K562 (cell line): Measurements from ENCODE around the gene UNC5C. TPM values are rescaled to one million over a fixed set of nuclear protein-coding genes. Genes with fewer than 3 reads are reported as not detected.

ENCODE experiments used
- ATAC-seq: fragments of 200-7000 bp; cut with Tn5 transposase; 3 replicates; pipeline ENCODE4 v1.9.1; 2020; ENCODE audit warnings: moderate library complexity
- BruUV-seq: library from RNA; stranded (reverse); fragments of 400-500 nt; replicated peaks from 2 replicates; lab custom pipeline; 2021; lab: Mats Ljungman, UMichigan
- CTCF ChIA-PET: fragments of 300-600 bp; formaldehyde crosslinking; extraction: SDS; loops from one replicate; lab custom pipeline; 2021; ENCODE audit warnings: low intra/inter-chr PET ratio; lab: Yijun Ruan, JAX
- POLR2A ChIA-PET: fragments of 300-600, 350-650 bp; sonication (Branson Sonifier 250); formaldehyde crosslinking; extraction: SDS; loops from one replicate; lab custom pipeline; 2021; ENCODE audit warnings: antibody characterized with exemption, inconsistent platforms; lab: Yijun Ruan, JAX
- DNase-seq, 4 experiments: peaks; one replicate each; pipeline versions ENCODE4 v3.0.0 to v3.0.0-alpha.2; 2011 to 2018; ENCODE audit warnings: low spot score in 3 of 4, mixed read lengths in 3 of 4; ENCODE audit errors: extremely low read depth in 1 of 4
- FAIRE-seq: peaks from 2 replicates; lab custom pipeline; 2011; peaks lifted over from hg19 to GRCh38; lab: Jason Lieb, UNC
- H2AFZ ChIP-seq: 2 replicates; pipeline ENCODE4 v1.6.0; 2011; ENCODE audit warnings: low read depth, low read length, control low read depth, inconsistent platforms
- H3K27ac ChIP-seq: fragments of 200-600 bp; 3 replicates; pipeline ENCODE4 v1.8.0; 2011; ENCODE audit warnings: low read depth, mild to moderate bottlenecking, control low read depth, inconsistent platforms, low read length, moderate library complexity, mixed read lengths; ENCODE audit errors: extremely low read depth
- H3K27me3 ChIP-seq, 2 experiments: fragments of 300-600 bp in 1 of 2; 2 replicates in 1 of 2; 3 replicates in 1 of 2; pipeline versions ENCODE4 v1.6.0 to v1.8.0; 2011; ENCODE audit warnings: inconsistent platforms in 2 of 2, low read length in 2 of 2, mild to moderate bottlenecking in 1 of 2, mixed read lengths in 1 of 2, moderate library complexity in 1 of 2; ENCODE audit not compliant: control insufficient read depth in 2 of 2, insufficient read depth in 2 of 2
- H3K36me3 ChIP-seq: fragments of 300-600 bp; 3 replicates; pipeline ENCODE4 v1.8.0; 2011; ENCODE audit warnings: mild to moderate bottlenecking, low read length, inconsistent platforms; ENCODE audit not compliant: control insufficient read depth, insufficient read depth
- H3K4me1 ChIP-seq, 2 experiments: fragments of 200-600 bp in 1 of 2; replicated peaks in 1 of 2; 2 replicates in 1 of 2; 3 replicates in 1 of 2; pipeline versions ENCODE4 v1.5.1 to v1.8.0; 2011; ENCODE audit warnings: inconsistent platforms in 2 of 2, low read length in 2 of 2, mild to moderate bottlenecking in 1 of 2, mixed read lengths in 1 of 2, moderate library complexity in 1 of 2; ENCODE audit not compliant: control insufficient read depth in 2 of 2, insufficient read depth in 2 of 2
- H3K4me2 ChIP-seq: 2 replicates; pipeline ENCODE4 v1.6.1; 2011; ENCODE audit warnings: low read length, control low read depth, inconsistent platforms, mixed read lengths; ENCODE audit not compliant: insufficient read depth
- H3K4me3 ChIP-seq: fragments of 200-600 bp; sonication (generic), shearing (Covaris generic); 2 replicates; pipeline ENCODE4 v1.5.1; 2016; ENCODE audit warnings: control low read depth, inconsistent platforms
- H3K79me2 ChIP-seq: fragments of 200-600 bp; 3 replicates; pipeline ENCODE4 v1.8.0; 2011; ENCODE audit warnings: low read length, inconsistent platforms; ENCODE audit not compliant: control insufficient read depth, insufficient read depth
- H3K9ac ChIP-seq, 2 experiments: 2 replicates each; pipeline versions ENCODE4 v1.6.0 to v1.6.1; 2011; ENCODE audit warnings: low read depth in 2 of 2, low read length in 2 of 2, control low read depth in 1 of 2, inconsistent platforms in 1 of 2, mild to moderate bottlenecking in 1 of 2, mixed read lengths in 1 of 2; ENCODE audit not compliant: insufficient read depth in 1 of 2
- H3K9me1 ChIP-seq: one replicate; pipeline ENCODE4 v1.6.0; 2011; ENCODE audit warnings: inconsistent platforms, mild to moderate bottlenecking, low read length, moderate library complexity; ENCODE audit not compliant: control insufficient read depth, insufficient read depth
- H3K9me3 ChIP-seq: replicated peaks from 2 replicates; pipeline ENCODE4 v1.5.1; 2011; ENCODE audit warnings: low read depth, low read length, inconsistent platforms; ENCODE audit not compliant: control insufficient read depth, insufficient read depth
- H4K20me1 ChIP-seq: replicated peaks from 2 replicates; pipeline ENCODE4 v1.6.1; 2011; ENCODE audit warnings: low read length, inconsistent platforms, mixed read lengths; ENCODE audit not compliant: control insufficient read depth, insufficient read depth
- CBFA2T3 ChIP-seq: fragments of 450-650 bp; IDR thresholded peaks from 2 replicates; pipeline ENCODE4 v1.6.1; 2017
- CXXC5 ChIP-seq: fragments of 250-450 bp; sonication (Bioruptor Pico); IDR thresholded peaks from 2 replicates; pipeline ENCODE4 v1.8.0; 2022; ENCODE audit warnings: inconsistent platforms, mild to moderate bottlenecking, moderate library complexity
- E4F1 ChIP-seq: fragments of 250-450 bp; sonication (Bioruptor Pico); IDR thresholded peaks from 2 replicates; pipeline ENCODE4 v1.5.0; 2021; ENCODE audit warnings: mild to moderate bottlenecking, borderline replicate concordance
- ESRRB ChIP-seq: fragments of 250-450 bp; sonication (Bioruptor Pico); IDR thresholded peaks from 2 replicates; pipeline ENCODE4 v1.5.0; 2020; ENCODE audit warnings: mild to moderate bottlenecking, moderate library complexity, borderline replicate concordance
- POLR3G ChIP-seq: IDR thresholded peaks from 2 replicates; pipeline ENCODE4 v1.6.1; 2011; ENCODE audit not compliant: insufficient read length, insufficient replicate concordance; ENCODE audit errors: extremely low read depth
- RAD51 ChIP-seq: fragments of 450-650 bp; IDR thresholded peaks from 2 replicates; pipeline ENCODE4 v1.7.1; 2016; ENCODE audit warnings: low read depth, mild to moderate bottlenecking, borderline replicate concordance
- TSC22D4 ChIP-seq: fragments of 450-650 bp; IDR thresholded peaks from 2 replicates; pipeline ENCODE4 v1.6.1; 2016; ENCODE audit warnings: missing genetic modification characterization, missing biosample characterization, control low read depth
- WGBS: fragments of 100-300 bp; shearing (Covaris generic); methylation state at CpG from one replicate; pipeline ENCODE4 v1.1.6; 2016; ENCODE audit warnings: low coverage, mixed read lengths; ENCODE audit not compliant: insufficient coverage; ENCODE audit errors: missing lambda C conversion rate; 5-methylcytosine and 5-hydroxymethylcytosine counted together
- in situ Hi-C: fragments of 300-500 bp; cut with MboI; formaldehyde crosslinking; loops from 4 replicates; pipeline ENCODE4 v1.15.0; 2018; ENCODE audit warnings: inconsistent platforms, mixed read lengths
- intact Hi-C: fragments of 100-400 bp; cut with micrococcal nuclease; formaldehyde crosslinking; loops from 2 replicates; pipeline ENCODE4 v1.14.2; 2022
- polyA plus RNA-seq, 8 experiments: library from polyadenylated mRNA; depleted of rRNA in 4 of 8; stranded (reverse) in 5 of 8; unstranded in 3 of 8; fragments of >200 nt; fragmentation: Nextera tagmentation in 2 of 8; fragmentation: Illumina TruSeq in 1 of 8; extraction: Ambion mirVana in 2 of 8; extraction: Trizol in 1 of 8; gene quantifications; 2 replicates each; pipeline versions ENCODE4 v1.2.1 to v1.2.3, GENCODE V29; 2011 to 2014; ENCODE audit warnings: inconsistent platforms in 1 of 8, missing spikeins in 1 of 8
- total RNA-seq, 7 experiments: library from RNA; depleted of rRNA in 6 of 7; stranded (reverse); fragments of >200 nt in 6 of 7; fragmentation: Illumina TruSeq in 2 of 7; extraction: Trizol in 2 of 7; gene quantifications; 2 replicates each; pipeline versions ENCODE4 v1.2.1 to v1.2.3, GENCODE V29; 2011 to 2021; ENCODE audit warnings: low replicate concordance in 1 of 7

The UNC5C gene
- total and polyA plus RNA-seq, 9 of the 15 experiments (the other 6 are each of a cell fraction or from before 2014, with no cell fraction given), result under 0.01 to 0.10 (median 0.03) TPM; not detected in 1

DNA sequence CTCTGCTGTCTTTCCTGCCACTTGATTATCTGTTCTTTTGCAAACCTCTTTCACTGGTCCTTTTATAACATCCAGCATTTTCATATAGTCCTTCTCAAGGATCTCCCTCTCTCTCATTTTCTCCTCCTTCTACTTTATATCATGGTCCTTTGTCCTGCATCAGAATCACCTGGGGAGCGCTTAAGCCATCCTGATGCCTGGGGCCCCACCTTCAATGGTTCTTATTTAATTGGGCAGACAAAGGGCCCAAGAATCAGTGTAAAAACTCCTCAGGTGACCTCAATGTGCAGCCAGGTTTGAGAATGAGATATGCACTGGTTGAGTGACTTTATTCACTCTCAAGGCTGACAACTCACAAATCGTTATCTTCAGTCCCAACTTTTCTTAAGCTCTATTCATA lies 283.9 kb downstream of the UNC5C start:
- H3K9me3 ChIP-seq, result no peaks in the 10 kb centered on the region
- peak overlapping the region; percentile 8; the same call in 1 of the 2 replicates for H2AFZ ChIP-seq
- no peaks in the 10 kb centered on the region for H3K36me3 ChIP-seq
- intact Hi-C loops, result no loop called here
- DNase-seq (no peak), FAIRE-seq (no peak), ATAC-seq (no peak)
- no peaks in the 10 kb centered on the region for H3K9me1 ChIP-seq
- H3K4me3 ChIP-seq, result no peak overlapping the region
- H3K4me1 ChIP-seq, result no peaks in the 10 kb centered on the region; a peak in 3 of 5 replicates
- no TSS peak for BruUV-seq
- in situ Hi-C loops, result no loop called here
- H3K27me3 ChIP-seq, result no peaks in the 10 kb centered on the region
- POLR2A ChIA-PET, result no interaction called here
- H3K79me2 ChIP-seq, result no peaks in the 10 kb centered on the region
- 43% methylated on average over 2 of the region's 2 CpGs for WGBS
- H4K20me1 ChIP-seq, result no peaks in the 10 kb centered on the region
- CTCF ChIA-PET, result no interaction called here
- no peak overlapping the region for H3K27ac ChIP-seq
- TF ChIP-seq CBFA2T3, result 0 out of 2 replicates have a peak, but pooled peaks have one; percentile 17
- TF ChIP-seq TSC22D4 (tag), result no peak
- H3K9ac ChIP-seq, result no peak overlapping the region
- no peak overlapping the region for H3K4me2 ChIP-seq

GRCh38 chr4:95263960-95264359 lies 284.8 kb downstream of the UNC5C start:
- Histone ChIP-seq H2AFZ (no peak overlapping the region), H4K20me1 (no peaks in the 10 kb centered on the region), H3K9me1 (no peaks in the 10 kb centered on the region), H3K4me3 (no peak overlapping the region), H3K79me2 (no peaks in the 10 kb centered on the region), H3K9me3 (no peaks in the 10 kb centered on the region; the same call in 1 of the 2 replicates), H3K4me2 (no peak overlapping the region), H3K27me3 (no peaks in the 10 kb centered on the region), H3K9ac (no peak overlapping the region), H3K27ac (no peak overlapping the region)
- POLR2A ChIA-PET, result no interaction called here
- 0% methylated on average over 1 of the region's 1 CpG for WGBS
- FAIRE-seq (no peak), DNase-seq (no peak), ATAC-seq (no peak)
- in situ Hi-C loops, result no loop called here
- no TSS peak for BruUV-seq
- CTCF ChIA-PET, result no interaction called here
- TF ChIP-seq E4F1 (CRISPR knock-in tag) (no peak), ESRRB (CRISPR knock-in tag) (no peak), CXXC5 (CRISPR knock-in tag) (no peak), POLR3G (no peak), RAD51 (no peak)
- TF ChIP-seq, all 486 proteins: peak for 0
- intact Hi-C loops, result no loop called here
- no peaks in the 10 kb centered on the region for H3K36me3 ChIP-seq
- no peaks in the 10 kb centered on the region; a peak in 2 of 5 replicates for H3K4me1 ChIP-seq
